Neural progenitor cell (in vitro differentiated cells): ENCODE data around the gene GHR. TPM values are rescaled to one million over a fixed set of nuclear protein-coding genes. Genes with fewer than 3 reads are reported as not detected.
"Not testable (repeated sequence)": the region's sequence is repeated elsewhere in the genome, so short reads cannot be mapped to it uniquely, and the experiment has no call there.

ENCODE experiments used
- DNase-seq: peaks from one replicate; pipeline ENCODE4 v3.0.0-alpha.2; 2016; ENCODE audit warnings: low spot score
- H2AFZ ChIP-seq: fragments of 200-600 bp; sonication (generic); replicated peaks from 2 replicates; pipeline ENCODE4 v1.6.1; 2016; ENCODE audit warnings: antibody characterized with exemption
- H3F3A ChIP-seq: fragments of 200-600 bp; sonication (generic); 2 replicates; pipeline ENCODE4 v1.6.1; 2016; ENCODE audit warnings: antibody characterized with exemption, low read depth
- H3K27ac ChIP-seq: fragments of 200-600 bp; sonication (generic); 2 replicates; pipeline ENCODE4 v1.5.1; 2016; ENCODE audit warnings: mild to moderate bottlenecking
- H3K27me3 ChIP-seq: fragments of 200-600 bp; sonication (generic); 2 replicates; pipeline ENCODE4 v1.6.1; 2016; ENCODE audit warnings: mild to moderate bottlenecking, moderate library complexity
- H3K36me3 ChIP-seq: fragments of 200-600 bp; sonication (generic); 2 replicates; pipeline ENCODE4 v1.5.1; 2016
- H3K4me1 ChIP-seq: fragments of 200-600 bp; sonication (generic); 2 replicates; pipeline ENCODE4 v1.6.1; 2016; ENCODE audit warnings: mixed run types
- H3K4me2 ChIP-seq: fragments of 200-600 bp; sonication (generic); 2 replicates; pipeline ENCODE4 v1.6.1; 2016
- H3K4me3 ChIP-seq: fragments of 200-600 bp; sonication (generic); 2 replicates; pipeline ENCODE4 v1.5.1; 2016
- H3K79me2 ChIP-seq: fragments of 200-600 bp; sonication (generic); 2 replicates; pipeline ENCODE4 v1.6.1; 2016; ENCODE audit warnings: low read depth
- H3K9ac ChIP-seq: fragments of 200-600 bp; sonication (generic); 2 replicates; pipeline ENCODE4 v1.6.1; 2016
- H3K9me3 ChIP-seq: fragments of 200-600 bp; sonication (generic); 2 replicates; pipeline ENCODE4 v1.5.1; 2016; ENCODE audit warnings: low read depth
- H4K20me1 ChIP-seq: fragments of 200-600 bp; sonication (generic); 2 replicates; pipeline ENCODE4 v1.6.1; 2016; ENCODE audit warnings: low read depth
- H3K27ac Mint-ChIP-seq: 3 replicates; pipeline ENCODE4 v1.8.0; 2021; ENCODE audit warnings: mixed read lengths
- H3K27me3 Mint-ChIP-seq: 2 replicates; pipeline ENCODE4 v1.8.0; 2022; ENCODE audit warnings: low read depth, mild to moderate bottlenecking, inconsistent platforms, moderate library complexity, mixed read lengths; ENCODE audit not compliant: insufficient read depth
- H3K36me3 Mint-ChIP-seq: 3 replicates; pipeline ENCODE4 v1.8.0; 2021; ENCODE audit warnings: mixed read lengths
- H3K4me1 Mint-ChIP-seq: 3 replicates; pipeline ENCODE4 v1.8.0; 2021; ENCODE audit warnings: mixed read lengths
- H3K4me3 Mint-ChIP-seq: 3 replicates; pipeline ENCODE4 v1.8.0; 2021; ENCODE audit warnings: mild to moderate bottlenecking, moderate library complexity, mixed read lengths
- H3K9me3 Mint-ChIP-seq: 3 replicates; pipeline ENCODE4 v1.8.0; 2020; ENCODE audit warnings: mixed read lengths
- EZH2 ChIP-seq: fragments of 200-600 bp; sonication (generic); IDR thresholded peaks from 2 replicates; pipeline ENCODE4 v1.6.1; 2017; ENCODE audit warnings: antibody characterized with exemption, mild to moderate bottlenecking, moderate library complexity
- EZH2phosphoT487 ChIP-seq: fragments of 200-600 bp; sonication (generic); IDR thresholded peaks from 2 replicates; pipeline ENCODE4 v1.6.1; 2017; ENCODE audit warnings: antibody characterized with exemption
- total RNA-seq: library from RNA; depleted of rRNA; stranded (reverse); fragments of >200 nt; gene quantifications from 2 replicates; pipeline ENCODE4 v1.2.3, GENCODE V29; 2015; ENCODE audit warnings: low replicate concordance
- TF ChIP-seq, protein P1 (sequence below): fragments of 200-600 bp; sonication (generic); IDR thresholded peaks from 2 replicates; pipeline ENCODE4 v1.5.1; 2017; ENCODE audit warnings: antibody characterized with exemption, mild to moderate bottlenecking

The GHR gene
- total RNA-seq, 1 donor from 2014 or later, result 0.07 TPM

DNA sequence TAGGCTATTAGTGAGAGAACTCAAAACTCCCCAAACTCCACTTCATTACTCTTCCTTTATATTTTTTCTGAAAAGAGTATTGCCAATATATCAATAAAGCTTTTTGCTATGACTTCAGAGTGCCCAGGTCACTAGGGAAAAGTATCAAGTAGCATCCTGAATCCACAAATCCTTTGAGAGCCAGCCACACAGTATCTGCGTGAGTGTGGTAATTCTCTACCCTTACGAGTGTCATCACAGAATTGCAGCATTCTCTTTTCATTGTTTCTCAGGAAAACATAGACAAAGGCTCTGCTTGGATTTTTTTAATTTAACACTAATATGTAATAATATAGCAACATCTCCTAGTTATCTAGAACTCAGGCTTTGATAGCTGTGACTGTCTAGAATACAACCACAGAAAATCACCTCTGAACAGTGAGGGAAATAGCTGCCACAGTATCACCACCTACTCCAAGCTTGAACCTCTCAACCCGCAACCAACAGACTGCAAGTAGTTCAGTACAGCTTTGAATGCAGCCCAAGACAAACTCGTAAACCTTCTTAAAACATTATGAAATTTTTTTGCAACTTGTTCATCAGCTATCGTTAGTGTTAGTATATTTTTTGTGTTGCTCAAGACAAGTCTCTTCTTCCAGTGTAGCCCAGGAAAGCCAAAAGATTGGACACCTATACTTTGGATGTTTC lies 254.1 kb downstream of the GHR start:
- Histone ChIP-seq H3K79me2 (no peaks in the 10 kb centered on the region), H3K36me3 (no peaks in the 10 kb centered on the region), H3K4me1 (no peaks in the 10 kb centered on the region), H3K27ac (no peak overlapping the region), H3K9ac (no peak overlapping the region), H2AFZ (no peak overlapping the region), H3K4me2 (no peak overlapping the region), H3K9me3 (no peaks in the 10 kb centered on the region), H3K27me3 (no peaks in the 10 kb centered on the region), H4K20me1 (no peaks in the 10 kb centered on the region), H3F3A (no peaks in the 10 kb centered on the region), H3K4me3 (no peak overlapping the region)
- Mint-ChIP-seq H3K27ac (no peak overlapping the region), H3K9me3 (no peaks in the 10 kb centered on the region), H3K27me3 (no peaks in the 10 kb centered on the region), H3K36me3 (no peaks in the 10 kb centered on the region), H3K4me1 (no peaks in the 10 kb centered on the region), H3K4me3 (no peak overlapping the region)
- no peak for TF ChIP-seq EZH2
- no peak for TF ChIP-seq EZH2phosphoT487
- TF ChIP-seq, protein P1, sequence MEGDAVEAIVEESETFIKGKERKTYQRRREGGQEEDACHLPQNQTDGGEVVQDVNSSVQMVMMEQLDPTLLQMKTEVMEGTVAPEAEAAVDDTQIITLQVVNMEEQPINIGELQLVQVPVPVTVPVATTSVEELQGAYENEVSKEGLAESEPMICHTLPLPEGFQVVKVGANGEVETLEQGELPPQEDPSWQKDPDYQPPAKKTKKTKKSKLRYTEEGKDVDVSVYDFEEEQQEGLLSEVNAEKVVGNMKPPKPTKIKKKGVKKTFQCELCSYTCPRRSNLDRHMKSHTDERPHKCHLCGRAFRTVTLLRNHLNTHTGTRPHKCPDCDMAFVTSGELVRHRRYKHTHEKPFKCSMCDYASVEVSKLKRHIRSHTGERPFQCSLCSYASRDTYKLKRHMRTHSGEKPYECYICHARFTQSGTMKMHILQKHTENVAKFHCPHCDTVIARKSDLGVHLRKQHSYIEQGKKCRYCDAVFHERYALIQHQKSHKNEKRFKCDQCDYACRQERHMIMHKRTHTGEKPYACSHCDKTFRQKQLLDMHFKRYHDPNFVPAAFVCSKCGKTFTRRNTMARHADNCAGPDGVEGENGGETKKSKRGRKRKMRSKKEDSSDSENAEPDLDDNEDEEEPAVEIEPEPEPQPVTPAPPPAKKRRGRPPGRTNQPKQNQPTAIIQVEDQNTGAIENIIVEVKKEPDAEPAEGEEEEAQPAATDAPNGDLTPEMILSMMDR, result no peak
- DNase-seq, result no peak

DNA sequence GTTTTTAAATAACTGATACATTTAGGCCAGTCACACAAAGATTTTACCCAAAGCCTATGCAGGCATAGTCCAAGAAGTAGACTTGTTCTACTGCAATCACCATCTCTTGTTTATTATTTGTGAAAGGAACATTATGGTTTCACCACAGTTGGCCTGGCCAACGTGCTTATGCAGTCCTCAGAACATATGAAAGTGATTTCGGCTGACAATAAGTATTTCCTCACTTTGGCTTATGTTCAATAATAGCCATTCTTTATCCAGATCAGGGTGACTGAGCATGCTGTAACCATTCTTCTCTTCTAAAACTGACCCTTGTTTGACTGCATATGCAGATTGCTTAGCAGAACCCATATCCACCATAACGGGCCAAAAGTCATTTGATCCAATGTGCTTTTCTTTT lies 256.8 kb downstream of the GHR start:
- H3K27me3 ChIP-seq, result no peaks in the 10 kb centered on the region
- no peaks in the 10 kb centered on the region for H3K9me3 ChIP-seq
- H3K4me3 ChIP-seq, result no peak overlapping the region
- Mint-ChIP-seq H3K4me1 (no peaks in the 10 kb centered on the region), H3K9me3 (no peaks in the 10 kb centered on the region), H3K36me3 (no peaks in the 10 kb centered on the region), H3K27ac (no peak overlapping the region), H3K27me3 (no peaks in the 10 kb centered on the region), H3K4me3 (no peak overlapping the region)
- no peak for DNase-seq
- no peaks in the 10 kb centered on the region for H4K20me1 ChIP-seq
- H2AFZ ChIP-seq, result no peak overlapping the region
- no peaks in the 10 kb centered on the region for H3F3A ChIP-seq
- no peaks in the 10 kb centered on the region for H3K4me1 ChIP-seq
- H3K36me3 ChIP-seq, result no peaks in the 10 kb centered on the region
- no peak overlapping the region for H3K9ac ChIP-seq
- no peak overlapping the region for H3K27ac ChIP-seq
- no peaks in the 10 kb centered on the region for H3K79me2 ChIP-seq
- H3K4me2 ChIP-seq, result no peak overlapping the region
- TF ChIP-seq EZH2phosphoT487 (no peak), EZH2 (no peak)
- TF ChIP-seq, protein P1, result no peak

DNA sequence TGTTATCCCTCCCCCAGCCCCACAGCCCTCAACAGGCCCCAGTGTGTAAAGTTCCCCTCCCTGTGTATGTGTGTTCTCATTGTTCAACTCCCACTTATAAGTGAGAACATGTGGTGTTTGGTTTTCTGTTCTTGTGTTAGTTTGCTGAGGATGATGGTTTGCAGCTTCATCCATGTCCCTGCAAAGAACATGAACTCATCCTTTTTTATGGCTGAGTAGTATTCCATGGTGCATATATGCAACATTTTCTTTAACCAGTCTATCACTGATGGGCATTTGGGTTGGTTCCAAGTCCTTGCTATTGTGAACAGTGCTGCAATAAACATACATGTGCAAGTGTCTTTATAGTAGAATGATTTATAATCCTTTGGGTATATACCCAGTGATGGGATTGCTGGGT lies 261.8 kb downstream of the GHR start:
- not testable (repeated sequence) for H3K27ac Mint-ChIP-seq, H3K27me3 Mint-ChIP-seq

DNA sequence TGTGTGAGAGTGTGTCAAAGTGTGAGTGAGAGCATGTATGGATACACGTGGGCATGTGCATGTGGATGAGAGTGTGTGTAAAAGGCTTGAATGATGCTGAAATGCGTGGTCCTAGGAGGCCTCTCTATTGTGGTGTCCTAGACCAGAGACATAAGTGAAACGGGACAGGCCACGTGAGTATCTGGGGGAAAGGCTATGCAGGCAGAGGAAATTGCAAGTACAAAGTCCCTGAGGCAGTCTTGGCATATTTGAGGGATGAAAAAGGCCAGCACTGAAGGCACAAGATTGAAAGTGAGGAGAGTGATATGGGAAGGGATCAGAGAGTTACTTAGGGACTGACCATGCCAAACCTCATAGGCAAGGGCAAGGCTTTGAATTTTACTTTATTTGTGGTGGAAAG lies 266.2 kb downstream of the GHR start:
- Histone ChIP-seq H2AFZ (no peak overlapping the region), H3K4me2 (no peak overlapping the region), H3K4me1 (no peaks in the 10 kb centered on the region), H3F3A (no peaks in the 10 kb centered on the region), H3K79me2 (no peaks in the 10 kb centered on the region), H3K9me3 (peaks cover 3% of the 10 kb centered on the region), H3K36me3 (no peaks in the 10 kb centered on the region), H4K20me1 (no peaks in the 10 kb centered on the region), H3K27ac (no peak overlapping the region), H3K9ac (no peak overlapping the region), H3K4me3 (no peak overlapping the region), H3K27me3 (no peaks in the 10 kb centered on the region)
- H3K27me3 Mint-ChIP-seq, result peaks cover 4% of the 10 kb centered on the region
- no peak overlapping the region for H3K27ac Mint-ChIP-seq
- no peak for DNase-seq
- no peaks in the 10 kb centered on the region for H3K4me1 Mint-ChIP-seq
- TF ChIP-seq EZH2phosphoT487, result no peak
- TF ChIP-seq, protein P1, result no peak
- no peak for TF ChIP-seq EZH2
- H3K4me3 Mint-ChIP-seq, result no peak overlapping the region
- no peaks in the 10 kb centered on the region for H3K36me3 Mint-ChIP-seq
- peaks cover 5% of the 10 kb centered on the region for H3K9me3 Mint-ChIP-seq

More for the DNA sequence above, 261.8 kb downstream of the GHR start:
- H3K9me3 Mint-ChIP-seq, H3F3A ChIP-seq, H3K9me3 ChIP-seq, H3K4me1 ChIP-seq, H3K9ac ChIP-seq, H3K4me2 ChIP-seq, H3K27me3 ChIP-seq, H3K27ac ChIP-seq, H3K79me2 ChIP-seq, DNase-seq, H4K20me1 ChIP-seq, H3K4me3 Mint-ChIP-seq, H3K4me3 ChIP-seq, H3K36me3 ChIP-seq, H3K4me1 Mint-ChIP-seq, H2AFZ ChIP-seq, H3K36me3 Mint-ChIP-seq: not testable (repeated sequence)
